Cardiac septum (tissue), 1 donor: ENCODE data around the gene GSTM2. TPM values are rescaled to one million over a fixed set of nuclear protein-coding genes. Genes with fewer than 3 reads are reported as not detected.
"Not testable (repeated sequence)": the region's sequence is repeated elsewhere in the genome, so short reads cannot be mapped to it uniquely, and the experiment has no call there.

Experiments used
- DNase-seq: peaks from one replicate; pipeline ENCODE4 v3.0.0-alpha.2; 2020; ENCODE audit warnings: low spot score
- intact Hi-C: fragments of 100-400 bp; cut with DNase I; formaldehyde crosslinking; loops from one replicate; pipeline ENCODE4 v1.14.0; 2022
- total RNA-seq: library from RNA; stranded (reverse); fragmentation: NEBNext Ultra II Directional; extraction: Animal tissue kit (Norgen Biotek cat#: 25700); gene quantifications from one replicate; pipeline ENCODE4 v1.2.1, GENCODE V29; 2021
- donor health status: DM: no; HTN: no; CAD: no.

GSTM2 gene
- total RNA-seq, 1 donor from 2014 or later: 43.5 TPM

GRCh38 chr1:109641861-109642260 is 26.0 kb upstream of the GSTM2 start:
- intact Hi-C loops: loop anchor here (5.0 kb wide), 2 partner anchors 45 to 340 kb away; partner anchors contain the start of genes AHCYL1 and GSTM1
- no peak for DNase-seq

GRCh38 chr1:109642626-109643025 is 25.2 kb upstream of the GSTM2 start:
- intact Hi-C loops: loop anchor here (1.0 to 5.0 kb wide), 3 partner anchors 45 to 340 kb away; partner anchors contain the start of genes AHCYL1 and GSTM1

GRCh38 chr1:109643385-109644230 is 24.2 kb upstream of the GSTM2 start:
- intact Hi-C loops: loop anchor here (1.0 to 5.0 kb wide), 3 partner anchors 44 to 339 kb away; partner anchors contain the start of genes AHCYL1 and GSTM1
- DNase-seq: peak; percentile 93

More at GRCh38 chr1:109642626-109643025, 25.2 kb upstream of the GSTM2 start:
- no peak for DNase-seq

- no peak for DNase-seq
- intact Hi-C loops: loop anchor here (5.0 kb wide), 2 partner anchors 43 to 338 kb away; partner anchors contain the start of genes AHCYL1 and GSTM1
Measured at GRCh38 chr1:109644670-109645069, 23.2 kb upstream of the GSTM2 start.

GRCh38 chr1:109649491-109649914 is 18.4 kb upstream of the GSTM2 start:
- DNase-seq: no peak
- intact Hi-C loops: no loop called here

- intact Hi-C loops: no loop called here
- no peak for DNase-seq
Measured at GRCh38 chr1:109650609-109651008, 17.2 kb upstream of the GSTM2 start.

GRCh38 chr1:109652402-109652801 is 15.5 kb upstream of the GSTM2 start:
- intact Hi-C loops: no loop called here
- no peak for DNase-seq

GRCh38 chr1:109653306-109653705 is 14.6 kb upstream of the GSTM2 start:
- no peak for DNase-seq
- intact Hi-C loops: no loop called here

- intact Hi-C loops: no loop called here
- DNase-seq: no peak
Measured at GRCh38 chr1:109654519-109654918, 13.3 kb upstream of the GSTM2 start.

GRCh38 chr1:109655615-109656519 is 12.0 kb upstream of the GSTM2 start, which contains the start of gene GSTM4:
Gene GSTM4, plus strand, starts transcription at chr1:109656099. Its CDS starts 291 bp downstream, at chr1:109656390.
- intact Hi-C loops: loop anchor here (5.0 kb wide), 1 partner anchor 116 kb away; no protein-coding TSS in a partner anchor
- peak; percentile 93 for DNase-seq

- no peak for DNase-seq
- intact Hi-C loops: loop anchor here (5.0 kb wide), 1 partner anchor 115 kb away; no protein-coding TSS in a partner anchor
Measured at GRCh38 chr1:109657395-109657794, 10.5 kb upstream of the GSTM2 start.

- no peak for DNase-seq
- intact Hi-C loops: loop anchor here (5.0 kb wide), 1 partner anchor 114 kb away; no protein-coding TSS in a partner anchor
Measured at GRCh38 chr1:109657970-109658369, 9.9 kb upstream of the GSTM2 start.

GRCh38 chr1:109658533-109659042 is 9.3 kb upstream of the GSTM2 start:
- DNase-seq: no peak
- intact Hi-C loops: loop anchor here (5.0 kb wide), 1 partner anchor 114 kb away; no protein-coding TSS in a partner anchor

- no peak for DNase-seq
- intact Hi-C loops: loop anchor here (5.0 kb wide), 1 partner anchor 113 kb away; no protein-coding TSS in a partner anchor
Measured at GRCh38 chr1:109659145-109659544, 8.7 kb upstream of the GSTM2 start.

- DNase-seq: no peak
- intact Hi-C loops: loop anchor here (5.0 kb wide), 1 partner anchor 112 kb away; no protein-coding TSS in a partner anchor
Measured at GRCh38 chr1:109659997-109660690, 7.7 kb upstream of the GSTM2 start.

GRCh38 chr1:109660691-109661026 is 7.2 kb upstream of the GSTM2 start:
- intact Hi-C loops, DNase-seq: not testable (repeated sequence)

- intact Hi-C loops: no loop called here
- no peak for DNase-seq
Measured at GRCh38 chr1:109661391-109661790, 6.5 kb upstream of the GSTM2 start.

- intact Hi-C loops: no loop called here
- no peak for DNase-seq
Measured at GRCh38 chr1:109664671-109665070, 3.2 kb upstream of the GSTM2 start.
